ENCODE results near the gene TDP2.

TDP2 gene

GRCh38 chr6:24613361-24614042 lies 53.2 kb downstream of the TDP2 start:
- Histone ChIP-seq H3K27ac (no peak overlapping the region), H3K4me3 (no peak overlapping the region)

DNA sequence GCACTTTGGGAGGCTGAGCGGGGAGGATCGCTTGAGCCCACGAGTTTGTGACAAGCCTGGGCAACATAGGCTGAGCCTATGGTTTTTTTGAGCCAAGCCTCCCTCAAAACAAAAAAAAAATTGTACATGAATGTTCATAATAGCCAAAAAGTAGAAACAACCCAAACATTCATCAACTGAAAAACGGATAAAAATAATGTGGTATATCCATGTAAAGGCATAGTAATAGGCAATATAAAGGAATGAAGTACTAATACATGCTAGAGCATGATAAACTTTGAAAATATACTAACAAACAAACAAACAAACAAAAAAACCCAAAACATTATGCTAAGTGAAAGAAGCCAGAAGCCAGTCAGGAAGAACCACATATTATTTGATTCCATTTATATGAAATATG lies 56.0 kb downstream of the TDP2 start:
- no peak overlapping the region for H3K27ac ChIP-seq

GRCh38 chr6:24607310-24608105 lies 59.2 kb downstream of the TDP2 start:
- Histone ChIP-seq H3K4me3 (no peak overlapping the region), H3K27ac (no peak overlapping the region)

More for the DNA sequence above, 56.0 kb downstream of the TDP2 start:
- H3K4me3 ChIP-seq, result no peak overlapping the region

DNA sequence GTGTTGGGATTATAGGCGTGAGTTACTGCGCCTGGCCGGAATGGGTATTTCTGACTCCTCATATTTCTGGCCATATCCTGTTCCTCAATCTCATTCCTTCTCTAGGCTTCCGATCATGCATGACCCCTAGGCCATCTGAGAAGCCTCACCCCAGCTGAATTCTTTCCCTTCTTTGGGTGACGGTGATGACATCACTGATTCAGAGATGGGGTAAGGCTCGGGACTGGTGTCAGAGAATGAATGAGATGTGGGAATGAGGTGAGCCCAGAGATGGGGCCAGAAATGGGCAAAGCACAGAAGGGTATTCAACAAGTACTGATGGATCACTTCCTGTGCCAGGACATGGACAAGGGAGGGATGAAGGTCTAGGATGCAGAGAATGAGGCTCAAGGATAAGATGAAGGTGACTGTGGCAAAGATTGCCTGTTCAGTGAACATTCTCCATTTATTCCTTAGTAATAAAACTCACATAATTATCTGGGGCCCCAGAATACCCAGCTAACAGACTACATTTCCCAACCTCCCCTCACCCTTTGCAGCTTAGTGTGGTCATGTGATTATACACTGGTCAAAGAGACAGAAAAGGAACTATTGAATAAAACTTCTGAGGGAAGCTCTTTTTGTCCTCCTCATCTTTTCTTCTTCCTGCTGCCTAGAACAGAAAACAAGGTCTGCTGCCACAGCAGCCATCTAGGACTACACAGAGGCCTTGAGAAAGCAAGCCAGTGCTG lies 60.3 kb downstream of the TDP2 start:
- H3K4me3 ChIP-seq, result no peak overlapping the region
- no peak overlapping the region for H3K27ac ChIP-seq

DNA sequence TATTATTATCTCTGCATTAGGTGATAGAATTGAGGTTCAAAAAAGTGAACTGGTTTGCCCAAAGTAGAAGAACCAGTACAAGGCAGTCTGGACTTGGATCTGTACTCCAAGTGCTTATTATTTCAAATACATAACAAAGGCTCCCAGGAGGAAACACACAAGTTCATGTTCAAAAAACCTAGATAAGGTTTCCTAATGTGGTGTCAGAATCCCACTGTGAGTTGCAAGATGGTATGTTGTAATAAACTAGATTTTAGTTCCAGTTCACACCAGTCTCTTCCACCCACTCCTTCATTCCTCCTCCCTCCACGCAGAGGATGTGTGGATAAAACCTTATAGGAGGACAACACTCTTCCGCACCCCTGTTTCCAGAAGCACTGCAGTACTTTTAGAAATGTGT lies 63.5 kb downstream of the TDP2 start:
- no peak overlapping the region for H3K27ac ChIP-seq

GRCh38 chr6:24600903-24601302 lies 65.8 kb downstream of the TDP2 start:
- Histone ChIP-seq H3K27ac (no peak overlapping the region), H3K4me3 (no peak overlapping the region)

More for the DNA sequence above, 63.5 kb downstream of the TDP2 start:
- no peak overlapping the region for H3K4me3 ChIP-seq
